NT2/D1 (cell line): ENCODE data around the gene KLF16.
"Not testable (repeated sequence)": the region's sequence is repeated elsewhere in the genome, so short reads cannot be mapped to it uniquely, and the experiment has no call there.

Source experiments
- DNase-seq: peaks from one replicate; pipeline ENCODE4 v3.0.0-alpha.2; 2011; ENCODE audit warnings: low read depth, low spot score
- H3K27me3 ChIP-seq: 2 replicates; pipeline ENCODE4 v1.6.0; 2011; ENCODE audit warnings: mild to moderate bottlenecking; ENCODE audit not compliant: insufficient read length, insufficient read depth
- H3K36me3 ChIP-seq: 2 replicates; pipeline ENCODE4 v1.6.1; 2011; ENCODE audit warnings: mild to moderate bottlenecking, low read length, mixed read lengths; ENCODE audit not compliant: insufficient read depth, insufficient read length
- H3K4me1 ChIP-seq: 2 replicates; pipeline ENCODE4 v1.5.1; 2011; ENCODE audit not compliant: insufficient read depth, insufficient read length
- H3K4me3 ChIP-seq: 2 replicates; pipeline ENCODE4 v1.5.1; 2011; ENCODE audit warnings: low read depth; ENCODE audit not compliant: insufficient read length
- H3K9ac ChIP-seq: 2 replicates; pipeline ENCODE4 v1.6.0; 2011; ENCODE audit warnings: low read depth; ENCODE audit not compliant: insufficient read length
- H3K9me3 ChIP-seq: 2 replicates; pipeline ENCODE4 v1.5.1; 2011; ENCODE audit warnings: mild to moderate bottlenecking, low read length; ENCODE audit not compliant: insufficient read depth
- SUZ12 ChIP-seq: IDR thresholded peaks from 2 replicates; pipeline ENCODE4 v1.6.1; 2011; ENCODE audit not compliant: insufficient read length, insufficient read depth; ENCODE audit errors: extremely low read depth
- YY1 ChIP-seq: IDR thresholded peaks from 2 replicates; pipeline ENCODE4 v1.6.1; 2011; ENCODE audit not compliant: insufficient read length, insufficient read depth
- ZNF274 ChIP-seq: IDR thresholded peaks from 2 replicates; pipeline ENCODE4 v1.6.1; 2011; ENCODE audit warnings: mild to moderate bottlenecking, low read depth, low read length

KLF16 gene

DNA sequence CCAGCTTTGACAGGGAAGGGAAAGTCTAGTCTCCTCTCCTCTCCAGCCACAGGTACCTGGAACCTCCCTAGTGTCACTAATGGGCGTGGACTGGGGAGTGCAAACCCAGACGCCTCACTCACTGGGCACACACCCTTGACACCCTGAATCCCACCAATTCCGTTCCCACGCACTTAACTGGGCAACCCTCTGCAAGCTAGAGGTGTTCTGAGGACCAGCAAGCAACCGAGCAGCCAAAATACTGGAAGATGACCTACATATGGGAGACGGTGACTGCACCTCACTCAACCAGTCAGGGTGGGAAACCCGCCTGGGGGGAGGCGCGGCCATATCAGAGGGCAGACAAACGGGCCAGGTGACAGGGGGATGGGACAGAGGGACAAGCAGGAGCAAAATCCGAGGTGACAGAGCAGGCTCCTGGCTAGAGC, 20.9 kb upstream of the KLF16 start:
- H3K9ac ChIP-seq, result peak overlapping the region; percentile 99
- H3K9me3 ChIP-seq, result no peaks in the 10 kb centered on the region
- no peaks in the 10 kb centered on the region for H3K27me3 ChIP-seq
- TF ChIP-seq SUZ12 (no peak), ZNF274 (no peak), YY1 (no peak)
- H3K4me3 ChIP-seq, result peak overlapping the region; percentile 97
- peaks cover 23% of the 10 kb centered on the region for H3K36me3 ChIP-seq
- H3K4me1 ChIP-seq, result peaks cover 21% of the 10 kb centered on the region
- DNase-seq, result no peak

DNA sequence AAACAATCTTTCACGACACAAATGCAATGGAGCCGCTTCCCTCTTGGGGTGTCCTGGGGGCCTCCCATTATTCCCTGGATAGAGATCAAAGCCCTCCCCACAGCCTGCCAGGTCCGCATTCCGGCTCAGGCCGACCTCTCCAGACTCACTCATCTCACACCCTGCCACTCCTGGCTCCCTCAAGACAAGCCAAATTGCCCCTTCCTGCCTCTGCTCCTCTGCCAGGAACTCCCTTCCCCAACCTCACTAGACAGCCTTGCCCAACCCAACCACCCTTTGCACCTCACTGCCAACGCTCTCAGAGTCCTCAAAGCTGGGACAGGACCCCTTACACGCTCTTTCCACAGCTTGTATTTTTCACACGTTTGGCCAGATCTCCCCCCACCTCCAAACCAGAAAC, 20.4 kb upstream of the KLF16 start:
- Histone ChIP-seq H3K4me3 (peak overlapping the region; percentile 97), H3K4me1 (peaks cover 21% of the 10 kb centered on the region), H3K9ac (peak overlapping the region; percentile 99), H3K27me3 (no peaks in the 10 kb centered on the region), H3K36me3 (peaks cover 23% of the 10 kb centered on the region), H3K9me3 (no peaks in the 10 kb centered on the region)
- TF ChIP-seq YY1 (no peak), SUZ12 (no peak), ZNF274 (no peak)
- DNase-seq, result no peak

DNA sequence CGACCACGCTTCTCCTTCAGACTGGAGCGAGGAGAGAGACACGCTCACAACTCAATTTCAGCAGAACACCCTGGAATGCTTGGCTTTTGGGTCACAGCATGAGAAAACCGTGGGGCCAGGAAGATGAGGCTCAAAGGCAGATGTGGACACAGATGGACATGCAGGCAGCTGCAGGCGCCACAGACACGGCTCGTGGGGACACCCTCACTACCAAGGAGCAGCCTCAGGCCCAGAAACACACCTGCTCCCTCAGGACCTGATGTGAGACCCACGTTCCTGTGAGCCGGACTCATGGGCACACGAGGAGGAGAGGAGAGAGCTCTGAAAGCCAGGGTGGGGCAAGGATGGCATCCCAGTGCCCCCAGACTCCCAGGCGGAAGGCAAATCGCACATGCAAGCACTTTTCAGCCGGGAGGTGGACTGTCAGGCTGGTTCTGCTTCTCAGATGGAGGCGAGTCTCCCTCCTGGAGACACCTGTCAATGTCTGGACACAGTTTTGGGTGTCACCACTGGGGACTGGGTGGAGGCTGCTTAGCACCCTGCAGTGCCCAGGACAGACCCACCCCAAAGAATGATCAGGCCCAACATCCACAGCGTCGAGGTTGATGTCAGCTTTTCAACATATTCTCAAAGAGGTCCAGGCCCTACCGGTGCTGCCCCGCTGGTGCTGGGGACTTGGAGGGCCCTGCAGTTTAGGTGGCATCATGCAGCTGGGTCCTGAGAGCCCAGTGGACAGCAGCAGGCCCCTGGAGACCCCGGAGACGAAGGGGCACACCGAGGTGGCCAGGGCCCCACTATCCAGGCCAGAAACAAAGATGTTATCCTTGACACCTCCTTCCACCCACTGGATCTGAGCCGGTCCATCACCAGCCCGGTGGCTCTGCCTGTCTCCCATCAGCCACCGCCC, 19.7 kb upstream of the KLF16 start:
- H3K4me3 ChIP-seq, result peak overlapping the region; percentile 97
- H3K9me3 ChIP-seq, result no peaks in the 10 kb centered on the region
- peaks cover 23% of the 10 kb centered on the region for H3K36me3 ChIP-seq
- H3K9ac ChIP-seq, result peak overlapping the region; percentile 99
- no peak for DNase-seq
- no peak for TF ChIP-seq ZNF274
- no peak for TF ChIP-seq SUZ12
- no peak for TF ChIP-seq YY1
- peaks cover 18% of the 10 kb centered on the region for H3K4me1 ChIP-seq
- H3K27me3 ChIP-seq, result no peaks in the 10 kb centered on the region

DNA sequence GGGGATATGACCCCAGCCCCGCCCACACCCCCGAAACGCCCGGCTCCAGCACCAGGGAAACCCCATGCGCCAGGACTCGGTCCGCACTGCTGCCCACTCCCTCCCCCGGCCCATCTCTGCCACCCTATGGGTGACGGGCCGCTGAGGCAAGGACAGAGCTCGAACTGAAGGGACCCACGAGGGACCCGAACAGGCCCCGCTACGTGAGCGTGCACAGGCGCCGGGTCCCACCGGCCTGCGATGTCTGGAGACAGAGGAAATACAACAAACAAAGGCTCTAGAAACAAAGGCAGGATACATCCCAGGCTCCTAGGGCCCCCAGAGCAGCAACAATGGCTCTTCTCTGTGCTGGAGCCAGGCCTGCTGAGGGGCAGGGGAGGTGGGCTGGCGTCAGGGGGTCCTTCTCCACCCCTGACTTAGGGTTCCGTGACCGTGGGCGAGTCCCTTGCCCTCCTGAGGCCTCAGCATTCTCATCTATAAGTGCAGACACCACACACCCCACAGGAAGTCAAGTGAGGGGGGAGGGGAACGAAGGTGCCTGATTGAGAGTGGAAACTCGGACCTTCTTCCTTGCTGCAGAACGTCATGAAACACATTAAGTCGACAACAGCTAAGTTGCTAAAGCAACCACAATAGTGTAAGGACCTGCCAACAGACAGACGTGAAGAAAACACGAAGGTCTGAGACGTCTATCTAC, 18.9 kb upstream of the KLF16 start:
- peaks cover 23% of the 10 kb centered on the region for H3K36me3 ChIP-seq
- H3K4me1 ChIP-seq, result peaks cover 15% of the 10 kb centered on the region

DNA sequence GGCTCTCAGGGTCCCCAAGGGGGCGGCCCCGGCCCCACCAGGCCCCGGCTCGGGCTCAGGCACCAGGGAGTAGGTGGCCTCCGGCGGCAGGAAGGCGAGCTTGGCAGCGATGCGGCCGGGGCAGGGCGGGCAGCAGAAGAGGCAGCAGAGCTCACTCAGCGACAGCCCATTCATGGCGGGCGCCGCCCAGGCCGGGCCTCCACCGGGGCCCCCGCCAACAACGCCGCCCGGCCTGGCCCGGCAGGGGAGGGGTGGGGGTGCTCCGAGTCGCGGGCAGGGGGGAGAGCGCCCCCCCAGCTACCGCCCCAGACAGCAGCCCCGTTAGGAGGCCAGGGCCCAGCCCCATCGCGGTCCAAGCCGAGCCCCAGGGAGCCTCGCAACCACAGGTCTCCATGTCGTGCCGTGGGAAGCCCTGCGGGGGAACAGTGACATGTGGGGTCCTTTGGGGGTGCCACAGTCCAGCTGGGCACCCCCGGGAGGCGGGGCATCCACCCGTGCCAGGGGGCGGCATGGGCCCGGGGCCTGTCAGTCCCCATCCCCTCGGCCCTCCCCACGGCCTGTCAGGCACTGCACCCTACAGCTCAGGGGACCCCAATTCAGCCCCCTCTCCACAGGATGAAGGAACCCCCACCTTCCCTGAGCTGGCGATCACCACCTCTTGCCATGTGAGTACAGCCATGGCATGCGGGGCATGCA, 18.2 kb upstream of the KLF16 start:
- H3K27me3 ChIP-seq, H3K4me3 ChIP-seq, H3K9me3 ChIP-seq, H3K9ac ChIP-seq, DNase-seq: not testable (repeated sequence)
- H3K36me3 ChIP-seq, result peaks cover 23% of the 10 kb centered on the region
- H3K4me1 ChIP-seq, result peaks cover 15% of the 10 kb centered on the region

More for the DNA sequence above, 18.9 kb upstream of the KLF16 start:
- no peak for DNase-seq
- Histone ChIP-seq H3K4me3 (no peak overlapping the region), H3K9ac (peak overlapping the region; percentile 6), H3K27me3 (no peaks in the 10 kb centered on the region), H3K9me3 (no peaks in the 10 kb centered on the region)
- TF ChIP-seq SUZ12, result no peak
- no peak for TF ChIP-seq ZNF274
- TF ChIP-seq YY1, result no peak

DNA sequence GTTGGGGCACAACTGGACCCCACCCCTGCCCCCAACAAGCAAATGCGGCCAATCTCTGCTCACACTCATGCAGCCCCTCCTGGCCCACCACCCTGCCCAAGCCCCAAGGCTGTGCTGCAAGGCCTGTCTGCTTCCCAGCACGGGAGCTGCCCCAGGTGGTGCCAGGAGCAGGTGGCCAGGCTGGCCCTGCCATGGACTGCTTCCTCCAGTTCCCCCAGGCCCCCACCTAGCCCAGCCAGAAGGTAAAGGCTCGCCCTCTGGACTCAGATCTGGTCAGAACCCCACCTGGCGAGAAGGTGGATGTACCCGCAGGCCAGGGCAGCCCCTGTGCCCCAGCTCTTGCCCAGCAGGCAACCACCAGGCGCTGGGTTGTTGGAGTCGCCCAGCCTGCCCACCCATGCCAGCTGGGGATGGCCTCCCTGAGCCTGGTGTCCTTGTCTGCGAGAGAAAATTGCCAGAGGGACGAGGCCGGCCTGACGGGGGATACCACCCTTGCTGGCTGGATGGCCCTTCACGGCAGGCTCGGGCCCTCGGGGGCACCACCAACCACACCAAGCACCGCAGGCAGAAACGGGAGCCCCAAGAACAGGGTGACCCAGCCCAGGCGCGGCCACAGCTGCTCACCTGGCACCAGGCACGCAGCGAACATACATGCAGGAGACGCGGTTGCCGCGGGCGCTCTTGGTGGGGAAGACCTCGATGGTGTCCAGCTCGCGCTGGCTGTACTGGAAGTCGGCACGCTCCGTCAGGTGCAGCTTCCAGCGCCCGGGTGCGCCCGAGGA, 17.4 kb upstream of the KLF16 start:
- no peaks in the 10 kb centered on the region for H3K27me3 ChIP-seq
- TF ChIP-seq ZNF274, result no peak
- TF ChIP-seq YY1, result no peak
- TF ChIP-seq SUZ12, result no peak
- H3K4me1 ChIP-seq, result peaks cover 15% of the 10 kb centered on the region
- H3K36me3 ChIP-seq, result peaks cover 23% of the 10 kb centered on the region
- no peak overlapping the region for H3K4me3 ChIP-seq
- no peak for DNase-seq
- H3K9ac ChIP-seq, result peak overlapping the region; percentile 36
- no peaks in the 10 kb centered on the region for H3K9me3 ChIP-seq

DNA sequence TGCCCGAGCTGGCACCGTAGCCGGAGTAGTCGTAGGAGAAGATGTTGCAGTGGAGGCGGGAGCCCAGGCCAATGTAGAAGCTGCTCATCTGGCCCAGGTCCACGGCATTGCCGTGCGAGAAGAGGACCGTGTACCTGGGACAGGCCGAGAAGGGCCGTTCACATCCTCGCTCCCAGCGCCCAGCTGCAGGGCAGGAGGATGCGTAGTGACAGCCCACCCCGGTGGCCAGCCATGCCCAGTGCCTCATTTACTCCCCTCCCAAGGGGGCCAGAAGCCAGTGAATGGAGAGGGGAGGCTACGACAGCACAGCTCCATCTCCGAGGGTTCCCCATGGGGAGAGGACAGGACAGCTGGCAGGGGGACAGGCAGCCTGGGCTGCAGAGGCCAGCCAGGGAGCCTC, 16.6 kb upstream of the KLF16 start:
- not testable (repeated sequence) for H3K9me3 ChIP-seq, H3K27me3 ChIP-seq, H3K9ac ChIP-seq, DNase-seq, H3K4me3 ChIP-seq
- Histone ChIP-seq H3K36me3 (peaks cover 23% of the 10 kb centered on the region), H3K4me1 (peaks cover 15% of the 10 kb centered on the region)

DNA sequence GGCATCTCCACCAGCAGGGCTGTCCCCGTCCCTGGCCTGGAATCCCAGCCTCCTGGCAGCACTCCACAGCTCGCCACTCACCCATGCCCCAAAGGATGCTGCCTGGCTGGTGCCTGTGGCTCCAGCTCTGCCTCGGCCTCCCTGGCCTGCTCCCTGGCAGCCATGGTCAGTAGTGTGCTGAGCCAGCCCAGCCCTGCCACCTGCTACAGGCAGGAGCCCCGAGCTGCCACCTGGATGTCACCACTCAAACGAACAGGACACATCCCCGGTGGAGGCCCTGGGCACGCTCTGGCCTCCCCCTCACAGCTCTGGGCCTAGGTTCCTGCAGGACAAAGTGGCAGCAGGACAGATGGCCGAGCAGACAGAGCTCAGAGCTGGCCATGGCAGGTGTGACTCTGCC, 15.2 kb upstream of the KLF16 start:
- peaks cover 13% of the 10 kb centered on the region for H3K4me1 ChIP-seq
- not testable (repeated sequence) for H3K9me3 ChIP-seq, H3K9ac ChIP-seq, DNase-seq, H3K27me3 ChIP-seq, H3K4me3 ChIP-seq
- peaks cover 30% of the 10 kb centered on the region for H3K36me3 ChIP-seq

DNA sequence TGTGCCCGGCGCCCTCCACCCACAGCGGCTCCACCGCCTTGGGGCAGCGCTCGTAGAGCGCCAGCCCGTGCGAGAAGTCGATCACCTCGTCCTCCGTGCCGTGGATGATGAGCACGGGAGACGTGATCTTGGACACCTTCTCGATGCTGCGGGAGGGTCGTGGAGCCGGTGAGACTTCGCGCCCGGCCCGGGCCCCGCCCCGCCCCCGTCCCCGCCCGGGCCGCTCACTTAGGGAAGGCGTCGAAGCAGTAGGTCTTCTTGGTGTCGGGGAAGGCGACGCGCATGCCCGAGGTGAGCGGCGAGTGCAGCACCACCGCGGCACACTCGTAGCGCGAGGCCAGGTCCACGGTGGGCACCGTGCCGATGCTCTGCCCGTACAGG, 13.9 kb upstream of the KLF16 start:
- H3K36me3 ChIP-seq, result peaks cover 35% of the 10 kb centered on the region
- H3K27me3 ChIP-seq, H3K9me3 ChIP-seq, H3K9ac ChIP-seq, H3K4me1 ChIP-seq, H3K4me3 ChIP-seq, DNase-seq: not testable (repeated sequence)
